LNCaP clone FGC (cell line): ENCODE data around the gene PALMD.

Source experiments
- DNase-seq: peaks from one replicate; pipeline ENCODE4 v3.0.0-alpha.2; 2011; ENCODE audit warnings: low read depth
- H3K4me3 ChIP-seq: 2 replicates; pipeline ENCODE4 v1.5.1; 2011; ENCODE audit warnings: mild to moderate bottlenecking, low read depth, low read length, control low read depth
- CTCF ChIP-seq: IDR thresholded peaks from 2 replicates; pipeline ENCODE4 v1.5.1; 2012; ENCODE audit warnings: mild to moderate bottlenecking; ENCODE audit not compliant: control insufficient read depth, insufficient read depth; ENCODE audit errors: extremely low read depth

The PALMD gene

GRCh38 chr1:99674115-99675064 is 28.5 kb downstream of the PALMD start:
- no peak for TF ChIP-seq CTCF
- no peak overlapping the region for H3K4me3 ChIP-seq
- no peak for DNase-seq

GRCh38 chr1:99675292-99675691 is 29.4 kb downstream of the PALMD start:
- no peak for TF ChIP-seq CTCF
- H3K4me3 ChIP-seq = no peak overlapping the region
- DNase-seq = no peak

GRCh38 chr1:99675994-99676393 is 30.1 kb downstream of the PALMD start:
- TF ChIP-seq CTCF = no peak
- no peak overlapping the region for H3K4me3 ChIP-seq
- no peak for DNase-seq

- no peak overlapping the region for H3K4me3 ChIP-seq
- no peak for TF ChIP-seq CTCF
Measured at GRCh38 chr1:99676876-99677275, 31.0 kb downstream of the PALMD start.

GRCh38 chr1:99677416-99677815 is 31.5 kb downstream of the PALMD start:
- no peak for TF ChIP-seq CTCF
- no peak overlapping the region for H3K4me3 ChIP-seq
- no peak for DNase-seq

More at GRCh38 chr1:99676876-99677275, 31.0 kb downstream of the PALMD start:
- DNase-seq = no peak

GRCh38 chr1:99680270-99680669 is 34.4 kb downstream of the PALMD start:
- no peak overlapping the region for H3K4me3 ChIP-seq
- DNase-seq = no peak
- TF ChIP-seq CTCF = no peak
